GM19397 (cell line): ENCODE measurements around the gene MRPL48.
"Not testable (repeated sequence)": the region's sequence is repeated elsewhere in the genome, so short reads cannot be mapped to it uniquely, and the experiment has no call there.

ENCODE experiments used
- ATAC-seq: cut with Tn5 transposase; IDR thresholded peaks from one replicate; pipeline ENCODE4 v1.9.1; 2021; ENCODE audit warnings: mild to moderate bottlenecking, moderate library complexity; ENCODE audit not compliant: unreplicated experiment

Gene MRPL48

GRCh38 chr11:73838443-73839122, 50.9 kb downstream of the MRPL48 start:
- no peak for ATAC-seq

DNA sequence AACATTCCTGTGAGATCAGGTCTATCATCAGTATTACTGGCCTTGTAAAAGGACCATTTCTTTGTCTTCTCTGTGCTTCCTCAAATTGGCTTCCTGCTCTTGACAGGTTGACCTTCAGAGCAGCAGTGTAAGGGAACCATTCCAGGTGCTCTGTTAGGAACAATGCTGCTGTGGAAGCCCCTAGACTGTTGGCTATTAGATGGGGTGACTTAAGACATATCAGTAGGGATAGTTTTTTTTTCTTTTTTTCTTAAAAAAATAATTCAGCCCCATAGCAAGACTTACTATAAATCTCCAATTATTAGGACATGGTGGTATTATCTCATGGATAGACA, 51.4 kb downstream of the MRPL48 start:
- no peak for ATAC-seq

DNA sequence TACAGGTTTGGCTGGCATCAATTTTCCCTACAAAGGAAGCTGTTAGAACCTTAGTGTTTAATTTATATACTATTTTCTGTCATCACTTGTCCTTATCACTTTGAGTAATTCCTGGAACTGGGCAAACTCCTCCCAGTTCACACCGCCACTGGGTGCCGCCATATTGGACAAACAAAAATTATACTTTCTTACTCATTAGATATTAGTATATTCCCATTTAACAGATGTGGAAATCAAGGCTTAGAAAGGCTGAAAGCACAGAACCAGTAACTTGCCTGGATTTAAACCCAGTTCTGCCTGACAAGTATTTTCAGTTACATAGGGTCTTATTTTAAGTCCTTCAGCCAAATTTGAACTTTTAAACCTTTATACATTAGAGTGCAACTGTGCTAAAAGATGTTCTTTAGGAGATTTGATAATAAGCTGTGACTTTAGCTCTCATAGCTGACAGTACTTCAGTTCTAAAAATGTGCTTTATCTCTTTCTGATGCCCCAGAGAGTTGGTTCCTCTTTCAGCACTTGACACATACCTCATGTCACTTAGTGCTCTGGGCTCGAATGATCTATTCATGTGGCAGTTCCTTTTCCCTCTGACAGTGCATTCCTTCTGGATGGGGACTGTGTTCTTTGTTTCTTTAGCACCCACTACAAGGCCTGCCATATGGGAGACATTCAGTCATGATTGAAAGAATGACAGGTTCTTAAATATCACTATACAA, 63.5 kb downstream of the MRPL48 start:
- ATAC-seq: no peak

DNA sequence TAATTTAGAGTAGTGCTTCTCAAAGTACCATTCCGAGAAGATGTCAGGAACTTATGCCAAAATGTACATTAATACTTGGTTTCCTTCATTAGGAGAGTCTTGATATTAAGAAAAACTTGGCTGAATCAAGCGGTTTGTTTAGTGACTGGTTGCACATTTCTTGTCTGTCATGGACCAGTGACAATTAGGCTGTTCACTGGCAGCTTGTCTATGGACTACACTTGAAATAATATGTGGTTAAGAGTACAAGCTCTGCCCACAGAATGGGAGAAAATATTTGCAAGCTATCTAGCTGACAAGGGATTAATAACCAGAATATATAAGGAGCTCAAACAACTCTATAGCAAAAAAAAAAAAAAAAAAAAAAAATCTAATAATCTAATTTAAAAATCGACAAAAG, 64.4 kb downstream of the MRPL48 start:
- ATAC-seq: no peak

GRCh38 chr11:73854680-73855079, 67.0 kb downstream of the MRPL48 start:
- ATAC-seq: no peak

- no peak for ATAC-seq
Measured at GRCh38 chr11:73856031-73856567, 68.4 kb downstream of the MRPL48 start.

DNA sequence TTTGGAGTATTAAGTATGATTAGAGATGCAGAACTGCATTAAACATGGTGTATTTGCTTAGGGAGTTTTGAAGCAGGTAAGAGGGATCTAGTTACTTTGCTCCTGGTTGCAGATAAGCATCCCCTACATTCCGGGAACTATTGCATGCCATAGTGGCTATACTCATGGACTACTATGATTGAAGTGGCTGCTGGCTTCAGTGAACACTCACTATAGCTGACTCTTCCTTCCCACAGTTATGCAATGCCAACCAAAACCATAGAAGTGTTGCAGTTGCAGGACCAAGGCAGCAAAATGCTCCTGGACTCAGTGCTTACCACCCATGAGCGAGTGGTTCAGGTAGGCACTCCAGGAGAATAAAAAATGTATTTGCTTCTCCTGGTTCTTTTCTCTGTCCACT, 72.0 kb downstream of the MRPL48 start:
- no peak for ATAC-seq

DNA sequence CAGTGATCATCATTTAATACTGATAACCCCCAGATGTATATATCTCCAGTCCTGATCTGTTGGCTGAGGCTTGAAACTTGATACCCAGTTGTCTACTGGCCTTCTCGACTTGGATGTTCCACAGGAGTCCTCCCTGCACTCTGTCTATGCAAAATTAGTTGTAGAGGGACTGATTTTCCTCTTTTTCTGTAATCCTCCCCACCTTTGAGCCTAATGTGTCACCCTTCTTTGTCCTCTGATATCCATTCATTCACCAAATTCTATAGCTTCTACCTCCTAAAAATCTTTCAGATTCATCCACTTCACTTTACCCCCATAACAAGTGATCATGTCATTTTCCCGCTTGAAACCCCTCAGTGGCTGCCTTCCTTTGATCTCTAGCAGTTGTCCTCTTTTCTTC, 72.5 kb downstream of the MRPL48 start:
- no peak for ATAC-seq

GRCh38 chr11:73862986-73863385, 75.3 kb downstream of the MRPL48 start:
- ATAC-seq: no peak

GRCh38 chr11:73866095-73866579, 78.5 kb downstream of the MRPL48 start:
- no peak for ATAC-seq

DNA sequence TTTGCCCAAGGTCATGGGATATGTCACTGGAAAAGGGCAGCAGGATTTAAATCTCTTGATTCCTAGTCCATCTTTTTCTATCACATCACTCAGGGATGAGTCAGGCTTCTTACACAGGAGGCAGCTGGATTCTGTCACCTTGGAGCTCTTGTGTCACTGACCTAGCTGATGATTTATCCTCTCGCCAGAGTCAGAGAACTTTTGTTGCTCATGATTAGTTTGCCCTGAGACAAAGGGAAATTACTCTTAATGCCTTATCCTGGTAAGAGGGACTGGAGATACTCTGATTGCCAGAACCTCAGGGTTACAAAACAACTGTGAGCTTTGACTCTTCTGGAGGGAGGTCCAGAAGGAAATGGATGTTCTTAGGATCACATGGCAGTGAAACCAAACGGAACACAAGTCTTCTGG, 78.9 kb downstream of the MRPL48 start:
- no peak for ATAC-seq

DNA sequence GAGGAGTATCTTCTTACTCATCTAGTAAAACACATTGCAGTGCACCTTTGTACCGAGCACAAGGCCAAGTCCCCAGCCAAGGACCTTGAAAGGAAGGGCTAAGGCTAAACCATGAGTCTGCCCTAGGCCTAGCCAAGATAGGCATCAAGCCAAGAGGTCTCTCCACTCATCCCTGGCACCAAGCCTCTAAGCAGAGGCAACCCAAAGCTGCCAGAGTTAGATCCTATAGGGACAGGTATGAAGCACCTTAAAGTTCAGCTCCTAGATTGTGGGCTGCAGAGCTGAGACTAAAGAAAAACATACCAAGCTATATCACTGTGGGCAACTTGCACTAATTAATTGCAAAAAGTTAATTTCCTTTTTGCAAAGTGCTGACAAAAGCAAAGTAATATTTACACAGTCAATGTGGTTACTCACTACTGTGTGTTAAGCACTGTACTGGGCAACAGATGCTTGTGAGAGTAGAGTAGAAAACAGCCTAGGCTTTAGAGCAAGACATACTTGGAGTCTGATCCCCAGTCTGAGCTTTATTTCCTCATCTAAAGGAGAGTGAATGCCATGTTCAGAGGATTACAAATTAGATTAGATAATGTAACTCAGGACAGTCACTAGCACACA, 81.8 kb downstream of the MRPL48 start:
- ATAC-seq: no peak

DNA sequence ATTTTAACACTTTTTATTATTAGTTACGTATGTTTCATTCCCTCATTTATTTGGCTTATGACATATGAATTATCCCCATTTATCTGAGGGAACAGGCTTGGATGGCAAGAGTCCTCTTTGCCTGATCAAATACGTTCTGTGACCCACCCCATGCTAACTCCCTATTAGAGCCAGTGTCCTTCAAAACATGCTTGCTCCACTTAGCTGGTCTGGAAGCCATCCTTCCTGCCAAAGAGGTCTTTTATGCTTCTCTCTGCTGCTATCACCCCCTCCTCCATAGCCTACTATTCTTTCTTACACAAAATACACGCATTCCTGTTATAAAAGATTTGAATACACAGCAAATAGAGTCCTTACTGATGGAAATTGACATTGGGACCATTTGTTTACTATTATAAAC, 82.6 kb downstream of the MRPL48 start:
- ATAC-seq: no peak

GRCh38 chr11:73872749-73873357, 85.2 kb downstream of the MRPL48 start:
- ATAC-seq: no peak

DNA sequence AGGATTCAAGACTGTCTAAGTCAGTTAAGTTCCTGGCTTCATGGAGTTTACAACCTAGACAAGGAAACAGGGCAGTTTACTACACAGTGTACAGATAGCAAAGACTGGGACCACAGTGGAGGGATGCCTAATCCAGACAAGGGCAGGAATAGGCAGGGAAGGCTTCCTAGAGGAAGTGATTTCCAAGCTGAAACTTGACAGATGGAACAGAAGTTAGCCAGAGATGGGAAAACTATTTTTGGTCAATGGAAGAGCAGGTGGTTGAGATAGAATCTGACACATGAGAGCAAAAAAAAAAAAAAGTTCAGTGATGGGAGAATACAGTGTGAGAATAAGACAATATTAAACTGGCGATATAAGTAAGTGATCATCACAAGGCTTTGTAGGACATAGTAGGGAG, 87.7 kb downstream of the MRPL48 start:
- no peak for ATAC-seq

- no peak for ATAC-seq
Measured at GRCh38 chr11:73875840-73876239, 88.2 kb downstream of the MRPL48 start.

DNA sequence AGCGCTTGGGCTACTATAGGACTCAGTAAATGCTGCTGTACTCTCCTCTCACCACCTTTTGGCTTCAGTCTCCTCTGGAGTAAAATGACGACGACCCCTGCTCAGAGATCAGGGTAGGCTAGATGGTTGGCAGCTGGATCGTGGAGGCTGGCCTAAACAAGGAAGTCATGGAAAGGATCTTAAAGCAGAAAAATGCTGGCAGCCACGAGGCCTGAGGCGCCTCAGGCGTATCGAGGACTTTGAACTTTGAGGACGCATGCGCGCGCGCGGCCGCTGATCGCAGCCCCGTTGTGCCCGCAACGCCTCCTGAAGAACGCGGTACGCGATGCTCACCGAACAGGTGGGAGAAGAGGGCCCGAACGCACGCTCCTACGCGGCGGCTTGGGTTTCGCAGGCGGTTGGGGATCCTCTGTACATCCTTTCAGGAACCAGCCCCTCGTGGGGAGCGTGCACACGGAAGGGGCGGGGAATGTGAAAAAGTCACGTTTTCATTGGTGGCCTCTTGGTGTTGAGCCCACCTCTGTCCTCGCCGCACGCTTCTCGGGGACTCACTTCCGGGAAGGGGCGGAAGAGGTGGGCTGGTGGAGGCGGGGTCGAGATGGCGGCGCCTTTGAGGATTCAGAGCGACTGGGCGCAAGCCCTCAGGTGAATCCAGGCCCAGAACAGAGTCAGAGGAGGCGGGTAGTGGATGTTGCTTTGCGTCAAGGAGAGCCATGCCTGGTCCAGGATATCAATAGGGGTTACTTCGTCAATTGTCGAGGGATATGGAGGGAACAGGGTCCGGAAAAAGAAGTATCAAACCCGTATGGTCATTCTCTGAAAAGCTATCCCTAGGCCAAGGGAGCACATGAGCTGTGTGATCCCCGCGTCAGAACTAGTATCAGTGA, 89.0 kb downstream of the MRPL48 start, which contains the start of the genes COA4 and PAAF1:
Gene COA4, minus strand, starts transcription at position 423 of the 887 bp plus-strand sequence. CDS start 3,468 bp downstream, outside the sequence.
Gene PAAF1, plus strand, starts transcription at position 576 of the 887 bp plus-strand sequence. Its CDS starts 23 bp downstream, at position 599.
- peak; percentile 98 for ATAC-seq

GRCh38 chr11:73878771-73879170, 91.1 kb downstream of the MRPL48 start:
- ATAC-seq: no peak

DNA sequence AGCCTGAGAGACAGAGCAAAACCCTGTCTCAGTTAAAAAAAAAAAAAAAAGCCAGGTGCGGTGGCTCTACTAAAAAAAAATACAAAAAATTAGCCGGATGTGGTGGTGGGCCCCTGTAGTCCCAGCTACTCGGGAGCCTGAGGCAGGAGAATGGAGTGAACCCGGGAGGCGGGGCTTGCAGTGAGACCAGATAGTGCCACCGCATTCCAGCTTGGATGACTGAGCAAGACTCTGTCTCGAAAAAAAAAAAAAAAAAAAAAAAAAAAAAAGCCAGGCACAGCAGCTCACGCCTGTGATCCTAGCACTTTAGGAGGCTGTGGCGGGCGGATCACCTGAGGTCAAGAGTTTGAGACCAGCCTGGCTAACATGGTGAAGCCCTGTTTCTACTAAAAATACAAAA, 92.8 kb downstream of the MRPL48 start:
- not testable (repeated sequence) for ATAC-seq

DNA sequence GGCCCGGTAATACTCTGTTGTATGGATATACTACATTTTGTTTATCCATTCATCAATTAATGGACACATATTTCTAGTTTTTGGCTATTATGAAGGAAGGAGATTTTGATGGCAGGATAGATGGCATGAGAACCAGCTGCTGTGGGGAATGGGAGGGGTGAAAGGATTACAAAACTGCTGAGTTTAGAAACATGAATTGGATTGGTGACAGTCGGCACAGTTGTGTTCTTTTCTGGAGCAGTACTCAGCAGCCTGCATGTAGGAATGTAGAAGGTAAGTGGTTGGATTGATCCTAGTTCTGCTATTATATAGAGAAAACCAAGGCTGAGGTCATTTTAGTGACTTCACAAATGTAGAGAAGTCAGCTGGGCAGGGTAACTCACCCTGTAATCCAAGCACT, 96.2 kb downstream of the MRPL48 start:
- ATAC-seq: no peak
